ENCODE results near the gene SEMA3E.
"Not testable (repeated sequence)": the region's sequence is repeated elsewhere in the genome, so short reads cannot be mapped to it uniquely, and the experiment has no call there.

Gene SEMA3E

DNA sequence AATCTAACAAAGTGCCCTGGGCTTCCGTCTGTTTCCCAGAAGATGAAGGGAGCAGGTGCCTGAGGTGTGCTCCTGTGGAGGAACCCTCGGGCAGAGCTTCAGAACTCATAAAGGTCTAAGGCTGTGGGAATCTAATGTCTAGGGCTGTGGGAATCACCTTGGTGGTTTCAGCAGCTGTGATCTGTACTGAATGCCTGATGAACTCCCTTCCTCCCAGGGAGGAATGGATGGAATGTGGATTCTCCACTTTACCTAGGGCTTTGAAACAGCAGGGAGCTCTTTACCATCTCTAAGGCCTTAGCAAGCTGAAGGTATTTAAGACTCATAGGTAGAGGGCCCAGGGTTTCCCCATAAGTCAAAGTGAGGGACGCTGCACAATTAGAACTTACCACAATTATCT, 36.0 kb upstream of the SEMA3E start:
- H3K9me3 ChIP-seq (ENCODE audit: low read depth, low read length): no peaks in the 10 kb centered on the region
- no peak overlapping the region for H3K9ac ChIP-seq (ENCODE audit: insufficient read length)
- no peak overlapping the region for H3K4me3 ChIP-seq
- DNase-seq (ENCODE audit: low read depth, low spot score): no peak
- TF ChIP-seq POLR2AphosphoS5 (IDR thresholded peaks at IDR 0.05; ENCODE audit: borderline replicate concordance, low read depth, low read length) (no peak), EZH2 (IDR thresholded peaks at IDR 0.05) (no peak), FOXP2 (optimal IDR thresholded peaks at IDR 0.05; ENCODE audit: control extremely low read depth, extremely low read length, insufficient read depth) (no peak)
- H3K36me3 ChIP-seq (ENCODE audit: insufficient read depth, low read length): no peaks in the 10 kb centered on the region
- H3K27ac ChIP-seq: no peak overlapping the region

DNA sequence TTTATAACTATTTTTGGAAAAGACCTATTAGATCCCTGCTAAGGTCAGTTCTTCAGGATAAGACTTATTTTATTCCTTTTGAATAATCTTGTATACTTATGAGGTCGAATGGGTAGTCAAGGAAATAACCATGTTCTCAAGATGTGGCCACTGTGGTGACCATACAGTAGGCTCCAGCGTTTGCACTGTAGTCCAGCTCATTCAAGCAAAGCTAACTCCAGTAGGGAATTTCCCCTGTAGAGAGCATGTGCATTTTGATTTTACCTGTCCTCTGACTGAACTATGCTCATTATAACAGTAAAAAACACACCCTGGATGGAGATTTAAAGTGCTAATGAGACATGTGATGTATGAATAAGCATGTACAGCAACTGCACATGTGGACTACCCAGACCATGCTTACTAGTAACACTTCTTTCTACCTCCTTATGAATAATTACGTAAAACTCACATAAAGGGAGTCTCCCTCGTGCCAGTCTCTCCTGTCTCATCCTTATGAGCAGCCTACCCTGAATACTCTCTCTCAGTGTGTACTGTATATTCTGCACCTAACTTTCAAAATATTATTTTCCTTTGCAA, 32.4 kb upstream of the SEMA3E start:
- DNase-seq (ENCODE audit: low read depth, low spot score): no peak
- Histone ChIP-seq H3K27ac (no peak overlapping the region), H3K9ac (ENCODE audit: insufficient read length) (no peak overlapping the region), H3K4me3 (no peak overlapping the region), H3K9me3 (ENCODE audit: low read depth, low read length) (no peaks in the 10 kb centered on the region), H3K36me3 (ENCODE audit: insufficient read depth, low read length) (no peaks in the 10 kb centered on the region)
- TF ChIP-seq EZH2 (IDR thresholded peaks at IDR 0.05): no peak
- no peak for TF ChIP-seq FOXP2 (optimal IDR thresholded peaks at IDR 0.05; ENCODE audit: control extremely low read depth, extremely low read length, insufficient read depth)
- no peak for TF ChIP-seq POLR2AphosphoS5 (IDR thresholded peaks at IDR 0.05; ENCODE audit: borderline replicate concordance, low read depth, low read length)

DNA sequence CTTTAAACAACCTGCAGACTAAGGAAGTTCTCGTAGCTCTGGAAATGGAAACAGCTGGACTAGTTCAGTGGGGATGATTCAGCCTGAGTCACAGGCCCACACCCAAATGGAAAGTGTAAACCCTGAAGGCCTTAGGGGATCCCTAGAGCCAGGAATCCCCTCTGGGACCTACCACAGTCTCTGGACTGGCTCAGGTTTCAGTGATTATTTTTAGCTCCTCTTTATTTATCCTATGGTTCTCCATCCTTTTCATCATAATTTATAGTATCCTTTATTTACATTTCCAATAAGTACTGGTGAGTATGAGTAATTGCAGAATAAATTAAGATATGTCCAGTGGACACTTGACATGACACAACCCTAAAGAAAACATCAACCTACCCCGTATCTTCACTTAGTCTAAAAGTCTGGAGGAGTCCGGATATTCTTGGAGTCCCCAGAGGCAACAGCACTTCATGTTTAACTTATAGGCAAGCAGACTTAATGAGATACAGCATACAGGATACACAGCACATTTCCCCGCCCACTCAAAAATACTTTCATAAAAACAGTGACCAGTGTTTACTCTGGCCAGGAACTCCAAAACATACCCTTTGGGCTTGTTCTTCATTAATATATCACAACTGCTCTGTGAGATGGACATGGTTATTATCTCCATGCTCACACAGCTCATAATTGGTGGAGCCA, 28.4 kb upstream of the SEMA3E start:
- Histone ChIP-seq H3K4me3 (peak overlapping the region; percentile 60), H3K36me3 (ENCODE audit: insufficient read depth, low read length) (no peaks in the 10 kb centered on the region), H3K9ac (ENCODE audit: insufficient read length) (peak overlapping the region; percentile 19), H3K27ac (peak overlapping the region; percentile 79), H3K9me3 (ENCODE audit: low read depth, low read length) (no peaks in the 10 kb centered on the region)
- TF ChIP-seq EZH2 (IDR thresholded peaks at IDR 0.05) (no peak), POLR2AphosphoS5 (IDR thresholded peaks at IDR 0.05; ENCODE audit: borderline replicate concordance, low read depth, low read length) (no peak), FOXP2 (optimal IDR thresholded peaks at IDR 0.05; ENCODE audit: control extremely low read depth, extremely low read length, insufficient read depth) (no peak)
- DNase-seq (ENCODE audit: low read depth, low spot score): no peak

DNA sequence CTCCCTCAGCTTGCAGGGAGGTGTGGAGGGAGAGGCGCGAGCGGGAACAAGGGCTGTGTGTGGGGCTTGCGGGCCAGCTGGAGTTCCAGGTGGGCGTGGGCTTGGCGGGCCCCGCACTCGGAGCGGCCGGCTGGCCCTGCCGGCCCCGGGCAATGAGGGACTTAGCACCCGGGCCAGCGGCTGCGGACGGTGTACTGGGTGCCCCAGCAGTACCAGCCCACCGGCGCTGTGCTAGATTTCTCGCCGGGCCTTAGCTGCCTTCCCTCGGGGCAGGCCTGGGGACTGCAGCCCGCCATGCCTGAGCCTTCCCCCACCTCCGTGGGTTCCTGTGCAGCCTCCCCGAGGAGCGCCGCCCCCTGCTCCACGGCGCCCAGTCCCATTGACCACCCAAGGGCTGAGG, 24.4 kb upstream of the SEMA3E start:
- H3K27ac ChIP-seq; H3K9me3 ChIP-seq (ENCODE audit: low read depth, low read length); H3K9ac ChIP-seq (ENCODE audit: insufficient read length); H3K4me3 ChIP-seq; H3K36me3 ChIP-seq (ENCODE audit: insufficient read depth, low read length); DNase-seq (ENCODE audit: low read depth, low spot score): not testable (repeated sequence)

DNA sequence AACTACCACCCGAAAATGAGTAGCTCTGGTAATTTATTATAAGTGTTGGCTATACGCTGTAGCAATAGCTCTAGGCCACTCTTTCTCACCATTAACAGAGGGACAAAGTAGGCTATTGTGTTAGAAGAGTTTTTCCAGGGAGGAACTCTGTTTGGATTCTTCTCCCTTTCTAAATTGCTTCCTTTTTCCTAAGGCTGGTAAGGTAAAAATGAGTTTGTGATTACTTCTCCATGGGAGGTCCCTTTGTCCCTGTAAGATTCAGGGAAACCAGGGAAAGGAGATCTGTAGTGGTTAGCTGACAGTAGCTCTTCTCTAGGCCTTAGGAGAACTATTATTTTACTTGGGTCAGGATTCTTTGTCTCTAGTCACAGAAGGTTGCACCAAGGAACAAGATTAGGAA, 23.2 kb upstream of the SEMA3E start:
- no peak overlapping the region for H3K9ac ChIP-seq (ENCODE audit: insufficient read length)
- H3K36me3 ChIP-seq (ENCODE audit: insufficient read depth, low read length): no peaks in the 10 kb centered on the region
- H3K27ac ChIP-seq: peak overlapping the region; percentile 45; the same call in 1 of the 2 replicates
- no peak for DNase-seq (ENCODE audit: low read depth, low spot score)
- no peak overlapping the region for H3K4me3 ChIP-seq
- TF ChIP-seq POLR2AphosphoS5 (IDR thresholded peaks at IDR 0.05; ENCODE audit: borderline replicate concordance, low read depth, low read length) (no peak), FOXP2 (optimal IDR thresholded peaks at IDR 0.05; ENCODE audit: control extremely low read depth, extremely low read length, insufficient read depth) (no peak), EZH2 (IDR thresholded peaks at IDR 0.05) (no peak)
- no peaks in the 10 kb centered on the region for H3K9me3 ChIP-seq (ENCODE audit: low read depth, low read length)

DNA sequence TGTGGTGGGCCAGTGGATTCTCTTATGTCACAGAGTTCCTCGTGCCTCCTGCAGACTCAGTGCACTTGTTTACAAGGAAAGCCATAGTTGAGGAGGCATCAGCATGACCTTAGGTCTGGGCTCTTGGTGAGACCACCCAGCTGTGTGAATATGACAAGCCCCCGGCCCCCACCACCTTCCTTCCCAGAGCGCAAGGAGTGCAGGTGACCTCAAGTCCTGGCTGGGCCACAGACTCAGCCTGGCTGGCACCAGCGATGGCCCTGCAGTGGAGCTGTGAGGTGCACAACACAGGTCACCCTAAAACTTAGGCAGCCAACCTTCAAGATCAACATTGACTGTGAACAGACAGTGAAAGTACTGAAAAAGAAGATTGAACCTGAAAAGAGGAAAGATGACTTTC, 14.2 kb upstream of the SEMA3E start:
- Histone ChIP-seq H3K9ac (ENCODE audit: insufficient read length) (no peak overlapping the region), H3K27ac (no peak overlapping the region), H3K9me3 (ENCODE audit: low read depth, low read length) (no peaks in the 10 kb centered on the region), H3K36me3 (ENCODE audit: insufficient read depth, low read length) (no peaks in the 10 kb centered on the region), H3K4me3 (no peak overlapping the region)
- TF ChIP-seq POLR2AphosphoS5 (IDR thresholded peaks at IDR 0.05; ENCODE audit: borderline replicate concordance, low read depth, low read length): no peak
- no peak for DNase-seq (ENCODE audit: low read depth, low spot score)

DNA sequence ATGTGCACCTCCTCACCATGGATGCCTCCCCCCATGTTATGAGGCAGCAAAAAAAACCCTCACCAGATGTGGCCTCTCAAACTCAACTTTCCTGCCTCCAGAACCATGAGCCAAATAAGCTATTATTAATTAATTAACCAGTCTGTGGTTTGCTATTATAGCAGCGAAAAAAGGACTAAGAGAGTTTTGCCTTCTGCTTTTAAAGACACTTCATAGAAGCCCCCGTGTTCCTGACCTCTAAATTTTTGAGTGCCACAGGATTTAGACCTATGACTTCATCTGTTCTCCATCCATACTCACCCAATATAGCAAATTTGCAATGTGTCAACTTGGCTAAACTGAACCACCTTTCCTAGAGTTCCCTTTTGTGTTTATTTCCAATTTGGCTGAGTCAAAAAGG, 9.2 kb upstream of the SEMA3E start:
- Histone ChIP-seq H3K9me3 (ENCODE audit: low read depth, low read length) (no peaks in the 10 kb centered on the region), H3K27ac (no peak overlapping the region), H3K4me3 (no peak overlapping the region), H3K9ac (ENCODE audit: insufficient read length) (no peak overlapping the region), H3K36me3 (ENCODE audit: insufficient read depth, low read length) (no peaks in the 10 kb centered on the region)
- TF ChIP-seq POLR2AphosphoS5 (IDR thresholded peaks at IDR 0.05; ENCODE audit: borderline replicate concordance, low read depth, low read length) (no peak), FOXP2 (optimal IDR thresholded peaks at IDR 0.05; ENCODE audit: control extremely low read depth, extremely low read length, insufficient read depth) (no peak), EZH2 (IDR thresholded peaks at IDR 0.05) (no peak)
- no peak for DNase-seq (ENCODE audit: low read depth, low spot score)

DNA sequence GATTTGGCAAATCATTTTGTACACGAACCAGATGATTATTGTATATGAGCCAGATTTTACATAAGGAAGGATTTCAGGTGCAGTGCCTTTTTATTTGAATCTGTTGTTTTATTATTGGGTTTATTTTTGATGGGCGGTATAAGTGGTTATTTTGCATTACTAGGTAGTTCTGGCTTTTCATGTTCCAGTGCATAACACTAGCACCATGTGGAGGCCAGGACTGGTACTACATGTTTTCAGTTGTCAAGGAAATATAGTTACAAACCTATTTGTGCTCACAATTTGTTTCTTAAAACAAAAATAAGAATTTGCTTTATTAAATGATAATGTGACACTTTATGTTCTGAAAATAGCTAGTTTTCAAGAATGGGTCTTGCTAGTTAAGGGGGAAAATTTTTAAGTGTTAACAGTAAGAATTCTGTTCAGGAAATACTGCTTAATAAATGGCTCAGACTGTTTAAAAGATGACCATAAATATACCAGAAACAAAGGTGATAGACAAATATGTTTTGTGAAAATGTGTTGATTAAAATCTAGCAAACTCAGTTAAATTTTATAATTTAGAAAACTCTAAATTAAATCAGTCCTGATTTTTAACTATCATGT, 7.1 kb upstream of the SEMA3E start:
- no peak overlapping the region for H3K4me3 ChIP-seq
- H3K27ac ChIP-seq: no peak overlapping the region
- TF ChIP-seq EZH2 (IDR thresholded peaks at IDR 0.05): no peak
- no peak for TF ChIP-seq FOXP2 (optimal IDR thresholded peaks at IDR 0.05; ENCODE audit: control extremely low read depth, extremely low read length, insufficient read depth)
- TF ChIP-seq POLR2AphosphoS5 (IDR thresholded peaks at IDR 0.05; ENCODE audit: borderline replicate concordance, low read depth, low read length): no peak
- DNase-seq (ENCODE audit: low read depth, low spot score): no peak
- H3K9ac ChIP-seq (ENCODE audit: insufficient read length): no peak overlapping the region
- no peaks in the 10 kb centered on the region for H3K9me3 ChIP-seq (ENCODE audit: low read depth, low read length)
- no peaks in the 10 kb centered on the region for H3K36me3 ChIP-seq (ENCODE audit: insufficient read depth, low read length)

DNA sequence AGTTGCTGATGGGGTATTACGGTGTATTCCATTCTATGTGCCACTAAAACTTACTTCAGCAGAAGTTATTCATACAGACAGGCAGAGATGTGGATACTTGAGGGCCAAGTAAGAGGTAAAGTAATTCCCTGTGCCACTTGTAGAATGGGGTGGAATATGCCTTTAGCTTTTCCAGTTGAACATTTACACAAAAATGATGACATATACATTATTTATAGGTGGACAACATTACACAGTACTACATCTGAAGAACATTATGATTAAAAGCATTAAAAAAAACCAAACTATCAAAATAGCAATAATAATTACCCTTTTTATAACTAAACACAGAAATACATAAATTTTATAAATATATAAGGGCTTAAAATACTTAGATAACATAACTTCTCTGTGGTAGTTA, 3.5 kb upstream of the SEMA3E start:
- H3K36me3 ChIP-seq (ENCODE audit: insufficient read depth, low read length): no peaks in the 10 kb centered on the region
- H3K9me3 ChIP-seq (ENCODE audit: low read depth, low read length): no peaks in the 10 kb centered on the region
- H3K27ac ChIP-seq: no peak overlapping the region
- no peak for DNase-seq (ENCODE audit: low read depth, low spot score)
- TF ChIP-seq EZH2 (IDR thresholded peaks at IDR 0.05) (no peak), POLR2AphosphoS5 (IDR thresholded peaks at IDR 0.05; ENCODE audit: borderline replicate concordance, low read depth, low read length) (no peak), FOXP2 (optimal IDR thresholded peaks at IDR 0.05; ENCODE audit: control extremely low read depth, extremely low read length, insufficient read depth) (no peak)
- no peak overlapping the region for H3K4me3 ChIP-seq
- no peak overlapping the region for H3K9ac ChIP-seq (ENCODE audit: insufficient read length)
